Epidermal melanocyte (primary cell): ENCODE data around the gene RUNX1.

Source experiments
- DNase-seq: peaks from one replicate; pipeline ENCODE4 v3.0.0; 2011; ENCODE audit warnings: low spot score; ENCODE audit not compliant: insufficient read length

Gene RUNX1

GRCh38 chr21:35036465-35037383 lies 12.4 kb downstream of the RUNX1 start:
- DNase-seq: no peak

DNA sequence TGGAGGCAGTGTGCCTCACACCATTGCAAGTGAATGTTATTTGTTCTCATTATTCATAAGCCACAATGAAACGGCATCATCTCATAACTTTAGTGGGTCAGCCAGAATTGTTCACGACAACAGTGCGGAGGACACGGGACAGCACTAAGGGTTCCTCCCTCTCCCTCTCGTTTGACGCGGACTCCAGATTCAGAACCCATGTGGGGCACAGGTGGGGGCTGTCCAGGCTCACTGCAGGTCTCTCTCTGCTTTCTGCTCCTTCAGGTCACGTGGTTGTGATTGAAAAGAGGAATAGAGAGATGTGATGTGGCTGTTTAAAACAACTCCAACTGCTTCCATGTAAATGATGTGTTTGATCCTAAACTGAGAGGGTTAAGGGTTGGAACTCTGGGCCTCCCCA lies 13.5 kb downstream of the RUNX1 start:
- DNase-seq: no peak

GRCh38 chr21:35035116-35035515 lies 14.0 kb downstream of the RUNX1 start:
- no peak for DNase-seq

DNA sequence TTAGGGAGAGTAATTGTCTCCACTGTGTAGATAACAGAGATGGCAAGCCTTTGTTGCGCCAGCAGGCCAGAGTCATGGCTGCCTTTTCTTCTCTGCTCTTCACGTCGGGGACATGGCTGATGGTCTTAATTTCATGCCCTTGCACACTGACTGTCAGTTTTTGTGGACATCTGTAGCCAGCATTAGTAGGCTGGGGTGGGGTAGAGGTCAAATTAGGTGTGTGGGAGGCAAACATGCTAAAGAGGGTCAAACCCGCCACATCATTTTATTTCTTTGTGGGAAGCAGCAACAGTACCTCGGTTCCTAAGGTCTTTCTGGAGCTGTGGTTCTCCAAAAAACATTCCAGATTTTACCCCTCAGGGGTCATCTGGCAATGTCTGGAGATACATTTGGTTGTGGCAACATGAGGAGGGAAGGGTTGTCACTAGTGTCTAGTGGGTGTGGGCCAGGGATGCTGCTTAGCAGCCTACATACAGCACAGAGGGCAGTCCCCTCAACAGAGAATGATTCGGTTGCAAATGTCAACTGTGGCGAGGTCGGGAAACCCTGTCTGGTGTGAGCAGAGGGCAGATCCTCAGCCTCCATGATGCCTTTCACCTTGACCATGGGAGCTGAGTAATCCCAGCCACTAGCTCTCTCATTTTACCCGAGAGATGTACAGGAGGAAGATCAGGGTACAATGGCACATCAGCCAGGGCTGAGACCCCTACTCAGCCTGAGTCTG lies 14.7 kb downstream of the RUNX1 start:
- no peak for DNase-seq

DNA sequence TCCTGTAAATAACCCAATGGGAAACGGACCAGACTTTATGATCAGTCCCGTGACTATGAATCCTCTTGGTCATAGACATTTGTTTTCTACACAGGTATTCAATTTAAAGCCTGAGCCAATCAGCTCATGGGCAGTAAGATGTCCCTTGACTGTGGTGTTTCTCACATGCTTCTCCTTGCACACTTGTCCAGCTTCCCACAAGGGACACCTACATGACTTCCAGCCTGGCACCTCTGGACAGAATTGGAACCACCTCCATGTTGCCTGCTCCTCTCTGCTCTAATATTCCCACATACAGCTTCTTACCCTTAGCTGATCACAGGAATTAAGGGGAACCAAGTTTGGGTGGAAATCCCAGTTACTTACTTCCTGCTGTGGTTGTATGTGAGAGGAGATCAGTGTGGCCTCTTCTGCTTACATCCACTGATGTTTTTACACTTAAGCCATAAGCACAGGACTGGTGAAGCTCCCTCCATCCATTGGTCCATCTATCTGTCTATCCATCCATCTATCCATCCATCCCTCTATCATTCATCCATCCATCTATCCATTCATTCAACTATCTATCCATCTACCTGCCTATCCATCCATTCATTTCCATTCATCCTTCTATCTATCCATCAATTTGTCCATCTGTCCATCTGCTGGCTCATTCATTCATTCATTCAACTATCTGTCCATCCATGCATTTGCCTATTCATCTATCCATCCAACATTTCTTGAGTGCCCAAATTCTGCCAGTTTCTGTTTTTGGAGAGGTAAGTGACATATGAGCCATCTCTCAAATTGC lies 16.4 kb downstream of the RUNX1 start:
- no peak for DNase-seq

- no peak for DNase-seq
Observed at GRCh38 chr21:35028451-35028978, 20.6 kb downstream of the RUNX1 start.

- DNase-seq: no peak
Observed at GRCh38 chr21:35027563-35028450, 21.3 kb downstream of the RUNX1 start.

- no peak for DNase-seq
Observed at GRCh38 chr21:35026617-35027562, 22.2 kb downstream of the RUNX1 start.

DNA sequence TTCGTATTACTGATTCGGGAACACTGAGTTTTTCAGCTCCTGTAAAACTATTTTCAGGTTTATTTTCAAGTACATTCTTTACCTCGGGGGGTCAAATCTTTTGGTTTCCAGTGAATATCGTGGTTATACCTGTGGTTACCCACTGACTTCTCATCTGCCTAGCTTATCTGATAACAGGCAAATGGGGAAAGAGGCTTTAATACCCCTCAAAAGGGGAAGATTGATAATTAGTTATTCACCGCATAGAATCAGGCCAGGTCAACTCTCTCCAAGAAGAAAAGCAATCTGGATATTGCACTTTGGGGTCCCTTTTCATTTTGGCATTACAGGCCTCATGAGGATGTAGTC lies 23.0 kb downstream of the RUNX1 start:
- no peak for DNase-seq

DNA sequence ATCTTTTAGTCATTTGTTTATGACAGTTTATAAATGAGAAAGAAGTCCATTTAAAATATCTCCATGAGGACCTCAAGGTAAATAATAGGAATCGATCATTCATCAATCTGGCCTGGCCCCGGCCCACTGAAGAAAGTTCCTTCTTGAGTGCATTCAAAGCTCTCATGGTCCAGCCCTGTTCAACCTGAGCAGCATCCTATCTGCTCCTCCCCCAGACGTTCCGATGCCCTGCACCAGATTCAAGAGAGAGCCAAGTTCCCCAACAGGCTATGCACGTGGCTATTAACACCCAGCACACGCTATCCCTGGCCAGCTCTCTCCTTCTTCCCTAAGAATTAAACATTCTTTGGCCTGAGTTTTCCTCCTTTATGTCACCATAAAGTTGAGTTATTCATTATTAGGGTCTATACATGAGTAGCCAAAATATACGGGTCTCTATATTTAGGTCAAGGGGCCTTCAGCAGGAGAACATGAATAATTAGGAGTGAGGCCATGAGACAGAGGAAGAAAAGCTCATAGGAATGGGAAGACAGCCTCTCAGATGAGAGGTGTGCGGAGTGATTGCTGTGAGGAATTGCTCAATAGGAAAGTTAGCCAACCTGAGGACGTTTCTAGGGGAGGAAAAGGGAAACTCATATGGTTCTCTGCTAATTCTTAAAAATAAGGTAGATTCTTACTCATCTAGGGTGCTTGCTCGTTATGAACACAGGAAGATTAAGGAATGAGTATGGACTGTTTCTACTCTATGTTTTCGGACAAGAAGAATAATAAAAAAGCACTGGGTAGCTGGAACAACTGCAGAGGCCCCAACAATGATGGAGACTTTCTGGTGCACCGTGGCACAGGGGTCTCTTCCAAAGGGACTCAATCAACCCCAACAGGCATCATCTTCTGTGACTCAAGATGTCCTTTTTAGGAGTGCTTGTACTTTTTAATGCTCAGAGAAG lies 23.6 kb downstream of the RUNX1 start:
- DNase-seq: no peak

DNA sequence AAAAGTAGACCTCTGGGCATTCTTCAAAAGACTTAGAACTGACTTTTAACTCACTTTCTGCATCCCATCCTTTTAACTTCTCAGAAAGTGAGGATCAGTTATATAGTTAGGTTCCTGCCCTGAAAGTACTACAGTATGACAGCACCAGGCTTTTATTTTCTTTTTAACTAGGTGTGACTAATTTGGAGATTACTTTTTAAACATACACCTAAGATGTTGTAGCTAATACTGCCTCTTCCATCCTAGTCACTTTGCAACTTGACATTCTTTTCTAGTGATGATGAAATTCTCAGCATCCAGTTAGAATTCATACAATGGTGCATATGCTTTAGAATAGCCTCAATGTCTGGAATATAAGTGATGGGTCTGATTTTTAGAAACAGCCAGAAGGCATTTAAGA lies 24.6 kb downstream of the RUNX1 start:
- no peak for DNase-seq

- DNase-seq: no peak
Observed at GRCh38 chr21:35024071-35024420, 25.1 kb downstream of the RUNX1 start.

- DNase-seq: no peak
Observed at GRCh38 chr21:35023396-35024070, 25.6 kb downstream of the RUNX1 start.

DNA sequence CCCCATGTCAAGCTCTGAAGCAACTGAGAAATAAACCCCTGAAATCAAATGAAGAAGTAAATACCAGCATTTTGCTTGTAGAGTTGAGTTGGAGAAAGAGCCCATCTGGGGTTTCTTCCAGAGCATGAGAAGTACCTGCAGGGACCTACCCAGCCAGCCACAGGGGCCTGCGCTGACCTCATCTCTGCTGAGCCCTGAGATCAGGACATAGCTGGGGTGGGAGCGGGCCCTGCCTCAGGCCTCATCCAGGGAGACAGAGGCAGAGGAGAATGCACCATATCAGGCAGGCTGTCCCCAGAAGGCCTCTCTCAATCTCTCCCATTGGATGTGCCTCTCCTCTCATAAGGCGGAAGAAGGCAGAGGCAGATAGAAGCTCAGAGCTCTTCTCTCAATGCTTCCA lies 27.6 kb downstream of the RUNX1 start:
- DNase-seq: no peak

- DNase-seq: no peak
Observed at GRCh38 chr21:35020902-35021301, 28.2 kb downstream of the RUNX1 start.

- DNase-seq: no peak
Observed at GRCh38 chr21:35020436-35020835, 28.7 kb downstream of the RUNX1 start.

GRCh38 chr21:35019631-35020032 lies 29.5 kb downstream of the RUNX1 start:
- DNase-seq: no peak

- no peak for DNase-seq
Observed at GRCh38 chr21:35017256-35017655, 31.8 kb downstream of the RUNX1 start.
